ENCODE measurements around the gene B3GALT4. TPM values are rescaled to one million over a fixed set of nuclear protein-coding genes. Genes with fewer than 3 reads are reported as not detected.

Gene B3GALT4
- total and polyA plus RNA-seq, 2 of the 13 experiments (the other 11 are each of a cell fraction or from before 2014, with no cell fraction given) = 0.04 to 0.27 TPM

- TF ChIP-seq ARNTL (CRISPR knock-in tag; IDR thresholded peaks at IDR 0.05) (no peak), ARID2 (CRISPR knock-in tag; IDR thresholded peaks at IDR 0.05; ENCODE audit: borderline replicate concordance) (no peak), PAX8 (CRISPR knock-in tag; IDR thresholded peaks at IDR 0.05; ENCODE audit: borderline replicate concordance) (no peak), BCL6 (CRISPR knock-in tag; IDR thresholded peaks at IDR 0.05) (no peak), ZNF672 (CRISPR knock-in tag; IDR thresholded peaks at IDR 0.05) (no peak), ZNF737 (CRISPR knock-in tag; IDR thresholded peaks at IDR 0.05; ENCODE audit: borderline replicate concordance) (no peak), EP300 (IDR thresholded peaks at IDR 0.05; ENCODE audit: low read depth in 2 of 2, low read length in 2 of 2) (no peak), EP300 (CRISPR knock-in tag; IDR thresholded peaks at IDR 0.05; ENCODE audit: borderline replicate concordance) (0 out of 2 replicates have a peak, but pooled peaks have one; percentile 23), ERF (CRISPR knock-in tag; IDR thresholded peaks at IDR 0.05) (no peak), SMC3 (IDR thresholded peaks at IDR 0.05; ENCODE audit: low read length) (no peak), ZNF550 (CRISPR knock-in tag; IDR thresholded peaks at IDR 0.05; ENCODE audit: borderline replicate concordance) (no peak), ZNF264 (CRISPR knock-in tag; IDR thresholded peaks at IDR 0.05) (no peak), PCBP1 (IDR thresholded peaks at IDR 0.05; ENCODE audit: borderline replicate concordance, low read depth, low read length) (no peak), EEA1 (CRISPR knock-in tag; IDR thresholded peaks at IDR 0.05; ENCODE audit: borderline replicate concordance) (no peak), ELF3 (CRISPR knock-in tag; IDR thresholded peaks at IDR 0.05) (no peak), MATR3 (CRISPR knock-in tag; IDR thresholded peaks at IDR 0.05) (no peak), PAXIP1 (CRISPR knock-in tag; conservative IDR thresholded peaks at IDR 0.05) (0 out of 2 replicates have a peak, but pooled peaks have one; percentile 28), ZNF577 (CRISPR knock-in tag; IDR thresholded peaks at IDR 0.05; ENCODE audit: borderline replicate concordance, low read depth) (no peak), CCAR2 (optimal IDR thresholded peaks at IDR 0.05; ENCODE audit: low read depth, low read length) (no peak), ELF4 (CRISPR knock-in tag; IDR thresholded peaks at IDR 0.05; ENCODE audit: borderline replicate concordance) (no peak), ZNF235 (CRISPR knock-in tag; IDR thresholded peaks at IDR 0.05; ENCODE audit: borderline replicate concordance) (no peak), CENPX (CRISPR knock-in tag; IDR thresholded peaks at IDR 0.05) (no peak), KMT2B (CRISPR knock-in tag; IDR thresholded peaks at IDR 0.05) (no peak), RAD51 (IDR thresholded peaks at IDR 0.05; ENCODE audit: borderline replicate concordance) (no peak), PRPF4 (IDR thresholded peaks at IDR 0.05; ENCODE audit: low read depth, low read length, poor library complexity, severe bottlenecking) (no peak), ZNF83 (CRISPR knock-in tag; IDR thresholded peaks at IDR 0.05; ENCODE audit: borderline replicate concordance) (no peak)
- TF ChIP-seq, protein P1, sequence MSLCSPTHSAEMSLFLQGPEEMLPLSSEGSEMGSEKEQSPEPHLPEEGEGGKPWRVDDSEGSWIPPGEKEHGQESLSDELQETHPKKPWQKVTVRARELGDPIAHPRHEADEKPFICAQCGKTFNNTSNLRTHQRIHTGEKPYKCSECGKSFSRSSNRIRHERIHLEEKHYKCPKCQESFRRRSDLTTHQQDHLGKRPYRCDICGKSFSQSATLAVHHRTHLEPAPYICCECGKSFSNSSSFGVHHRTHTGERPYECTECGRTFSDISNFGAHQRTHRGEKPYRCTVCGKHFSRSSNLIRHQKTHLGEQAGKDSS (CRISPR knock-in tag; IDR thresholded peaks at IDR 0.05; ENCODE audit: borderline replicate concordance, low read depth) = peak; percentile 44; the same call in 1 of the 2 replicates
- TF ChIP-seq, protein P2, sequence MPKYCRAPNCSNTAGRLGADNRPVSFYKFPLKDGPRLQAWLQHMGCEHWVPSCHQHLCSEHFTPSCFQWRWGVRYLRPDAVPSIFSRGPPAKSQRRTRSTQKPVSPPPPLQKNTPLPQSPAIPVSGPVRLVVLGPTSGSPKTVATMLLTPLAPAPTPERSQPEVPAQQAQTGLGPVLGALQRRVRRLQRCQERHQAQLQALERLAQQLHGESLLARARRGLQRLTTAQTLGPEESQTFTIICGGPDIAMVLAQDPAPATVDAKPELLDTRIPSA (CRISPR knock-in tag; IDR thresholded peaks at IDR 0.05; ENCODE audit: borderline replicate concordance) = no peak
These were observed 37.6 kb downstream of the B3GALT4 start (continued) for GRCh38 chr6:33314515-33314942.
